ENCODE results near the gene PEX10. TPM values are rescaled to one million over a fixed set of nuclear protein-coding genes. Genes with fewer than 3 reads are reported as not detected.

Gene PEX10
- total RNA-seq, 1 experiment from 2014 or later, result 36.1 TPM

DNA sequence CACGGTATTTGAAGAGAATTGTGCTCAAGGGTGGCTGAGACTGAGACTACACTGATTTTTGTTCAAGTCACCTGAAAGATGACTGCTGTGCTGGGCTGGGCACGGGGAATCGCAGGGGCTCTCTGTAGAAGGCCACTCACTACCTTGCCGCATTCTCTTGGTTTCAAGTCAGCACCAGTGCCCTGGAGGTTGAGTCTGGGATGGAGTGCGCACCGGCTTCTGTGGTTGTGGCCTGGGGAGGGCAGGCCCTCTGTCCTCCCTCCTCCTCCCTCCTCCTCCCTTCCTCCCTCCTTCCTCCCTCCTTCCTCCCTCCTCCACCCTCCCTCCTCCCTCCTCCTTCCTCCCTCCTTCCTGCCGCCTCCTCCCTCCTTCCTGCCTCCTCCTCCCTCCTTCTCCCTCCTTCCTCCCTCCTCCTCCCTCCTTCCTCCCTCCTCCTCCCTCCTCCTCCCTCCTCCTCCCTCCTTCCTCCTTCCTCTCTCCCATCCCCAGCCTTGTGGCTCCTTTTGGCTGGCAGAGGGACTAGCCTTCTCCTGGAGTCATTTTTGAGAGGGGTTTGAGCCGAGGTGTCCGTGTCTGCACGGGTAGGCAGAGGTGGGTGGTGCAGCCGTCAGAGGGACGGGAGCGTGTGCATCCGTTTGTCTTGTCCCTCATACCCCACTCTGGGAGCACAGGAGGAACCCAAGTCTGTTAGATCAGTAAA, 11.3 kb downstream of the PEX10 start:
- no peak overlapping the region for H3K4me3 Mint-ChIP-seq (ENCODE audit: unreplicated experiment)
- no peaks in the 10 kb centered on the region for H3K9me3 Mint-ChIP-seq (ENCODE audit: unreplicated experiment)
- H3K27me3 Mint-ChIP-seq (ENCODE audit: insufficient read depth, unreplicated experiment), result no peaks in the 10 kb centered on the region
- no peak for TF ChIP-seq CTCF (IDR thresholded peaks at IDR 0.05; ENCODE audit: unreplicated experiment)
- CTCF ChIA-PET, result interaction anchor here (0.6 to 0.9 kb wide), 2 partner anchors 14 to 206 kb away, joined by 3 to 4 read pairs; partner anchors contain the start of gene FAAP20
- intact Hi-C loops (cut with micrococcal nuclease), result no loop called here
- DNase-seq (ENCODE audit: unreplicated experiment), result no peak
- POLR2A ChIA-PET, result interaction anchor here (0.6 to 2.2 kb wide), 4 partner anchors 9 to 268 kb away, joined by 3 to 9 read pairs (median 4); partner anchors contain the start of genes MORN1 and RER1
- H3K4me1 Mint-ChIP-seq (ENCODE audit: insufficient read depth, unreplicated experiment), result no peaks in the 10 kb centered on the region
- BruUV-seq (replicated peaks), result no TSS peak
- H3K36me3 Mint-ChIP-seq (ENCODE audit: insufficient read depth, unreplicated experiment), result peaks cover 83% of the 10 kb centered on the region
- H3K27ac Mint-ChIP-seq (ENCODE audit: low read depth, unreplicated experiment), result no peak overlapping the region

DNA sequence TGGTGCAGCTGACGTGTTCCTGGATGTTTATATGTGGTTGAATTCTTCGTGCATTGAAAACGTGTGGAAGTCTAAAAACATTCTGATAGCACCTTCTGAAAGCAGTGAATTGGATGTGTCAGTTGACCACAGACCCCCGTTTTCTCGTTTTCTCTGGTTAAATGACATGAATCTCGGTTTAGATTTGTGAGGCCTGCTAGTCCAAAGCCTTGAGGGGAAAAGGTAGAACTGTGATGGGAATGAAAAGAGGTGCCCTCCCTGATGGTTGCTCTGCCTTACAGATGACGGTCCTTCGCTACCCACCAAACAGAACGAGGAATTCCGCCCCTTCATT, 11.8 kb downstream of the PEX10 start:
- ChIA-PET POLR2A (interaction anchor here (0.6 to 1.6 kb wide), 2 partner anchors 9 to 267 kb away, joined by 3 to 5 read pairs; partner anchors contain the start of genes MORN1 and RER1), CTCF (interaction anchor here (0.9 kb wide), 1 partner anchor 206 kb away, joined by 3 read pairs; the partner anchor contains the start of gene FAAP20)
- intact Hi-C loops (cut with micrococcal nuclease), result no loop called here
- Mint-ChIP-seq H3K4me3 (ENCODE audit: unreplicated experiment) (no peak overlapping the region), H3K27ac (ENCODE audit: low read depth, unreplicated experiment) (no peak overlapping the region), H3K27me3 (ENCODE audit: insufficient read depth, unreplicated experiment) (no peaks in the 10 kb centered on the region), H3K36me3 (ENCODE audit: insufficient read depth, unreplicated experiment) (peaks cover 89% of the 10 kb centered on the region), H3K4me1 (ENCODE audit: insufficient read depth, unreplicated experiment) (no peaks in the 10 kb centered on the region), H3K9me3 (ENCODE audit: unreplicated experiment) (no peaks in the 10 kb centered on the region)
- TF ChIP-seq CTCF (IDR thresholded peaks at IDR 0.05; ENCODE audit: unreplicated experiment), result no peak
- no peak for DNase-seq (ENCODE audit: unreplicated experiment)
- no TSS peak for BruUV-seq (replicated peaks)

DNA sequence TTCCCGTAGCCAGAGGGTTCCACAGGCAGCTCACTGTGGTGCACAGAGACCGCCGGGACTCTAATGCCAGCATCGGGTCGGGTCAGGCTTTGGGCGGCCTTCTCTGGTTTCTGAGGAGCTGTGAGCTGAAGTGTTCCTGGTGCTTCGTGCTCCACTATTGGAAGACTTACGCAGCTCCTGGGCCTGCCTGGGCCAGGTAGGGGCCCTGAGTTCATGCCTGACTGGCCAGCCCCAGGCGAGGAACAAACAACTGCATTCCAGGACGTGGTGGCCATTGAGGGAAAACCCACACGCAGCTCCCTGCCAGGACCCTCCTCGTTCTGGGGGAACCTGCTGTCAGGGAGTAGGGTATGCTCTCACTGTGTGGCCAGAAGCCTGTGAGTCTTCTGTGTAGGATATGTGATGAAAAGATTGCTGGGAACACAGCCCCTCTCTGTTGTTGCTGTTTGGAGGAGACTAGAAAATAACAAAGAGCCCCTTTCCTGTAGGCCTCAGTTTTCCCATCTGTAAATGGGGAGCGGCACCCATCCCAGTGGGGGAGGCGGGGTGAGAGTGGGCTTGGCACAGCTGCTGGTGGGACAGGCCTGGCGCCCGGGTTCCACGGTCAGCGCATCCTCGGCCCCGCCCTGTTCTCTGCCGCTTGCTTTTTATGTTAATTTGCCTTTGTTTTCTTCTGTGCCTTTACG, 12.3 kb downstream of the PEX10 start:
- no peaks in the 10 kb centered on the region for H3K4me1 Mint-ChIP-seq (ENCODE audit: insufficient read depth, unreplicated experiment)
- POLR2A ChIA-PET, result interaction anchor here (1.6 kb wide), 1 partner anchor 8 kb away, joined by 5 read pairs; the partner anchor contains the start of genes MORN1 and RER1
- H3K9me3 Mint-ChIP-seq (ENCODE audit: unreplicated experiment), result no peaks in the 10 kb centered on the region
- no peak overlapping the region for H3K27ac Mint-ChIP-seq (ENCODE audit: low read depth, unreplicated experiment)
- CTCF ChIA-PET, result interaction anchor here (0.6 to 0.9 kb wide), 3 partner anchors 19 to 205 kb away, joined by 3 read pairs; partner anchors contain the start of gene FAAP20
- intact Hi-C loops (cut with micrococcal nuclease), result no loop called here
- no peak for TF ChIP-seq CTCF (IDR thresholded peaks at IDR 0.05; ENCODE audit: unreplicated experiment)
- H3K27me3 Mint-ChIP-seq (ENCODE audit: insufficient read depth, unreplicated experiment), result no peaks in the 10 kb centered on the region
- no TSS peak for BruUV-seq (replicated peaks)
- no peak for DNase-seq (ENCODE audit: unreplicated experiment)
- no peak overlapping the region for H3K4me3 Mint-ChIP-seq (ENCODE audit: unreplicated experiment)
- H3K36me3 Mint-ChIP-seq (ENCODE audit: insufficient read depth, unreplicated experiment), result peaks cover 94% of the 10 kb centered on the region

- TF ChIP-seq CTCF (IDR thresholded peaks at IDR 0.05; ENCODE audit: unreplicated experiment), result no peak
- peaks cover 96% of the 10 kb centered on the region for H3K36me3 Mint-ChIP-seq (ENCODE audit: insufficient read depth, unreplicated experiment)
- no peak overlapping the region for H3K27ac Mint-ChIP-seq (ENCODE audit: low read depth, unreplicated experiment)
- no peak overlapping the region for H3K4me3 Mint-ChIP-seq (ENCODE audit: unreplicated experiment)
- intact Hi-C loops (cut with micrococcal nuclease), result no loop called here
- ChIA-PET POLR2A (interaction anchor here (0.7 kb wide), 1 partner anchor 17 kb away, joined by 3 read pairs; no protein-coding TSS in a partner anchor), CTCF (no interaction called here)
- peaks cover 3% of the 10 kb centered on the region for H3K4me1 Mint-ChIP-seq (ENCODE audit: insufficient read depth, unreplicated experiment)
- no peaks in the 10 kb centered on the region for H3K9me3 Mint-ChIP-seq (ENCODE audit: unreplicated experiment)
- no peak for DNase-seq (ENCODE audit: unreplicated experiment)
- H3K27me3 Mint-ChIP-seq (ENCODE audit: insufficient read depth, unreplicated experiment), result no peaks in the 10 kb centered on the region
- BruUV-seq (replicated peaks), result no TSS peak
Measured at GRCh38 chr1:2398871-2399270, 13.5 kb downstream of the PEX10 start.
